GM12878 (cell line): Measurements from ENCODE around the gene PCCA. TPM values are rescaled to one million over a fixed set of nuclear protein-coding genes. Genes with fewer than 3 reads are reported as not detected.

Experiments
- ATAC-seq: fragments of 200-7000 bp; cut with Tn5 transposase; 3 replicates; pipeline ENCODE4 v1.9.1; 2020; ENCODE audit warnings: mild to moderate bottlenecking, moderate library complexity
- BruUV-seq: library from RNA; stranded (reverse); fragments of 400-500 nt; replicated peaks from 2 replicates; lab custom pipeline; 2021; lab: Mats Ljungman, UMichigan
- CTCF ChIA-PET: fragments of 300-600 bp; sonication (Branson Sonifier 250); formaldehyde crosslinking; extraction: SDS; loops from one replicate; lab custom pipeline; 2021; ENCODE audit warnings: inconsistent platforms; lab: Yijun Ruan, JAX
- POLR2A ChIA-PET: fragments of 350-600 bp; formaldehyde crosslinking; extraction: SDS; loops from one replicate; lab custom pipeline; 2021; ENCODE audit warnings: inconsistent platforms; lab: Charles Lee
- RAD21 ChIA-PET: fragments of 300-600 bp; sonication (Branson Sonifier 250); formaldehyde crosslinking; loops from one replicate; lab custom pipeline; 2023; ENCODE audit warnings: antibody characterized with exemption; ENCODE audit not compliant: unreplicated experiment; lab: Charles Lee
- SMC1A ChIA-PET: fragments of 300-600 bp; sonication (Branson Sonifier 250); formaldehyde crosslinking; loops from one replicate; lab custom pipeline; 2023; ENCODE audit not compliant: unreplicated experiment, uncharacterized antibody; lab: Charles Lee
- DNase-seq: peaks from one replicate; pipeline ENCODE4 v3.0.0-alpha.2; 2011; ENCODE audit warnings: low read depth, low spot score
- FAIRE-seq: peaks from 3 replicates; lab custom pipeline; 2011; peaks lifted over from hg19 to GRCh38; lab: Jason Lieb, UNC
- H2AFZ ChIP-seq: 2 replicates; pipeline ENCODE4 v1.6.0; 2011; ENCODE audit warnings: low read depth, low read length, control low read depth; ENCODE audit not compliant: control insufficient read depth
- H3K27ac ChIP-seq: 2 replicates; pipeline ENCODE4 v1.5.1; 2011; ENCODE audit warnings: control low read depth; ENCODE audit not compliant: control insufficient read depth, insufficient read depth
- H3K27me3 ChIP-seq, 2 experiments: replicated peaks in 1 of 2; 2 replicates each; pipeline versions ENCODE4 v1.6.0 to v1.6.1; 2011; ENCODE audit warnings: low read length in 1 of 2; ENCODE audit not compliant: control insufficient read depth in 2 of 2, insufficient read depth in 2 of 2
- H3K36me3 ChIP-seq, 2 experiments: 2 replicates each; pipeline ENCODE4 v1.5.1; 2011; ENCODE audit warnings: low read length in 1 of 2; ENCODE audit not compliant: control insufficient read depth in 2 of 2, insufficient read depth in 2 of 2
- H3K4me1 ChIP-seq: 2 replicates; pipeline ENCODE4 v1.6.1; 2011; ENCODE audit warnings: mild to moderate bottlenecking, low read length, moderate library complexity, mixed read lengths; ENCODE audit not compliant: control insufficient read depth, insufficient read depth
- H3K4me2 ChIP-seq: 2 replicates; pipeline ENCODE4 v1.6.0; 2011; ENCODE audit warnings: control low read depth; ENCODE audit not compliant: control insufficient read depth, insufficient read depth
- H3K4me3 ChIP-seq: fragments of 200-600 bp; sonication (generic); 2 replicates; pipeline ENCODE4 v1.5.1; 2016
- H3K79me2 ChIP-seq: 2 replicates; pipeline ENCODE4 v1.6.0; 2011; ENCODE audit warnings: low read length; ENCODE audit not compliant: control insufficient read depth, insufficient read depth
- H3K9ac ChIP-seq: 2 replicates; pipeline ENCODE4 v1.8.0; 2011; ENCODE audit warnings: low read length, control low read depth, mixed read lengths; ENCODE audit not compliant: control insufficient read depth, insufficient read depth
- H3K9me3 ChIP-seq: replicated peaks from 3 replicates; pipeline ENCODE4 v1.5.1; 2011; ENCODE audit warnings: mild to moderate bottlenecking, low read length; ENCODE audit not compliant: control insufficient read depth, insufficient read depth
- H4K20me1 ChIP-seq: 2 replicates; pipeline ENCODE4 v1.6.0; 2011; ENCODE audit not compliant: control insufficient read depth, insufficient read depth
- ASH2L ChIP-seq: fragments of 300-600, 200-600 bp; sonication (generic); IDR thresholded peaks from 2 replicates; pipeline ENCODE4 v1.6.1; 2017; ENCODE audit warnings: low read depth, mild to moderate bottlenecking, borderline replicate concordance
- BCLAF1 ChIP-seq: fragments of 450-650 bp; IDR thresholded peaks from 2 replicates; pipeline ENCODE4 v1.6.1; 2017; ENCODE audit warnings: antibody characterized with exemption, mild to moderate bottlenecking, moderate library complexity
- PBX3 ChIP-seq: IDR thresholded peaks from 2 replicates; pipeline ENCODE4 v1.6.1; 2011; ENCODE audit warnings: mild to moderate bottlenecking, low read depth, low read length, moderate library complexity; ENCODE audit not compliant: insufficient replicate concordance
- SMARCA5 ChIP-seq: fragments of 450-650 bp; IDR thresholded peaks from 2 replicates; pipeline ENCODE4 v1.6.1; 2017; ENCODE audit warnings: mild to moderate bottlenecking
- ZBED1 ChIP-seq: IDR thresholded peaks from 2 replicates; pipeline ENCODE4 v1.6.1; 2016; ENCODE audit warnings: borderline replicate concordance
- WGBS: methylation state at CpG from one replicate; pipeline ENCODE4 v1.1.6; 2016; ENCODE audit warnings: low lambda C conversion rate; ENCODE audit not compliant: insufficient replicate concordance, insufficient coverage; ENCODE audit errors: missing lambda C conversion rate; 5-methylcytosine and 5-hydroxymethylcytosine counted together
- in situ Hi-C: fragments of 300-500 bp; cut with MboI; formaldehyde crosslinking; loops from 9 replicates; pipeline ENCODE4 v1.14.3; 2018; ENCODE audit warnings: mixed read lengths
- intact Hi-C: fragments of 100-400 bp; cut with micrococcal nuclease; formaldehyde crosslinking; loops from one replicate; pipeline ENCODE4 v1.14.2; 2022; ENCODE audit not compliant: unreplicated experiment
- polyA plus RNA-seq, 11 experiments: library from polyadenylated mRNA; depleted of rRNA in 4 of 11; unstranded in 6 of 11; stranded (reverse) in 5 of 11; fragments of >200 nt; fragmentation: Nextera tagmentation in 4 of 11; fragmentation: Illumina TruSeq in 1 of 11; extraction: Ambion mirVana in 4 of 11; extraction: Trizol in 1 of 11; gene quantifications; 1 replicate in 1 of 11; 2 replicates in 10 of 11; pipeline versions ENCODE4 v1.2.1 to v1.2.3, GENCODE V29; 2011 to 2016; ENCODE audit warnings: inconsistent platforms in 2 of 11, missing spikeins in 2 of 11, low read depth in 1 of 11
- total RNA-seq, 4 experiments: library from RNA; depleted of rRNA in 3 of 4; stranded (reverse); fragments of >200 nt in 3 of 4; fragmentation: Illumina TruSeq in 1 of 4; extraction: Trizol in 1 of 4; gene quantifications; 2 replicates each; pipeline versions ENCODE4 v1.2.1 to v1.2.3, GENCODE V29; 2013 to 2021

Gene PCCA
- total and polyA plus RNA-seq, 10 of the 15 experiments (the other 5 are each of a cell fraction or from before 2014, with no cell fraction given): 5.9 to 18.2 (median 12.4) TPM

- CTCF ChIA-PET: no interaction called here
- DNase-seq (no peak), ATAC-seq (no peak), FAIRE-seq (no peak)
- SMC1A ChIA-PET: no interaction called here
- no peaks in the 10 kb centered on the region for H4K20me1 ChIP-seq
- intact Hi-C loops: no loop called here
- H3K36me3 ChIP-seq: peaks cover 0 to 7% of the 10 kb centered on the region in 2 experiments; a peak in 2 of 4 replicates
- no peaks in the 10 kb centered on the region; the same call in 1 of the 2 replicates for H3K79me2 ChIP-seq
- RAD21 ChIA-PET: no interaction called here
- no peak overlapping the region for H2AFZ ChIP-seq
- no peak overlapping the region for H3K4me2 ChIP-seq
- H3K4me1 ChIP-seq: no peaks in the 10 kb centered on the region
- no peak for TF ChIP-seq PBX3
- TF ChIP-seq, all 136 proteins: peak for 0
- Histone ChIP-seq H3K27ac (no peak overlapping the region), H3K27me3 (no peaks in the 10 kb centered on the region), H3K4me3 (no peak overlapping the region), H3K9ac (no peak overlapping the region), H3K9me3 (no peaks in the 10 kb centered on the region; the same call in 2 of the 3 replicates)
- no TSS peak for BruUV-seq
- 90% methylated on average over 6 of the region's 10 CpGs for WGBS
- in situ Hi-C loops: no loop called here
- POLR2A ChIA-PET: interaction anchor here (0.6 kb wide), 1 partner anchor 62 kb away, joined by 3 read pairs; no protein-coding TSS in a partner anchor
Measured at GRCh38 chr13:100100115-100100879, 11.4 kb downstream of the PCCA start.

- ATAC-seq (no peak), DNase-seq (no peak), FAIRE-seq (no peak)
- ChIA-PET POLR2A (no interaction called here), CTCF (no interaction called here), SMC1A (interaction anchor here (1.0 kb wide), 1 partner anchor 12 kb away, joined by 3 read pairs; no protein-coding TSS in a partner anchor), RAD21 (no interaction called here)
- intact Hi-C loops (no loop called here), in situ Hi-C loops (no loop called here)
- Histone ChIP-seq H3K4me1 (no peaks in the 10 kb centered on the region), H3K4me3 (no peak overlapping the region), H4K20me1 (no peaks in the 10 kb centered on the region), H2AFZ (no peak overlapping the region), H3K4me2 (no peak overlapping the region), H3K27ac (no peak overlapping the region), H3K27me3 (no peaks in the 10 kb centered on the region), H3K79me2 (no peaks in the 10 kb centered on the region), H3K9me3 (no peaks in the 10 kb centered on the region), H3K9ac (no peak overlapping the region), H3K36me3 (peaks cover 0 to 7% of the 10 kb centered on the region in 2 experiments; a peak in 2 of 4 replicates)
- WGBS: 98% methylated on average over 2 of the region's 2 CpGs
- no TSS peak for BruUV-seq
- no peak for TF ChIP-seq BCLAF1
- no peak for TF ChIP-seq SMARCA5
- no peak for TF ChIP-seq ASH2L
- no peak for TF ChIP-seq ZBED1
Measured at GRCh38 chr13:100102042-100102441, 13.1 kb downstream of the PCCA start.
